ENCODE measurements around the gene PRR5L.
A peak's percentile ranks its signal among the peaks of the same experiment; 100 is the strongest.

Gene PRR5L

GRCh38 chr11:36295926-36296325, at the start of gene PRR5L:
Gene PRR5L (plus strand): TSS chr11:36296288. CDS start chr11:36401122, 104,834 bp downstream.
- DNase-seq (ENCODE audit: low read depth): no peak
- TF ChIP-seq CTCF (conservative IDR thresholded peaks at IDR 0.05; ENCODE audit: control insufficient read depth, insufficient read depth, low read depth, low read length): no peak
- H3K4me3 ChIP-seq (ENCODE audit: control insufficient read depth, low read depth, low read length): no peak within 1 kb of the TSS

DNA sequence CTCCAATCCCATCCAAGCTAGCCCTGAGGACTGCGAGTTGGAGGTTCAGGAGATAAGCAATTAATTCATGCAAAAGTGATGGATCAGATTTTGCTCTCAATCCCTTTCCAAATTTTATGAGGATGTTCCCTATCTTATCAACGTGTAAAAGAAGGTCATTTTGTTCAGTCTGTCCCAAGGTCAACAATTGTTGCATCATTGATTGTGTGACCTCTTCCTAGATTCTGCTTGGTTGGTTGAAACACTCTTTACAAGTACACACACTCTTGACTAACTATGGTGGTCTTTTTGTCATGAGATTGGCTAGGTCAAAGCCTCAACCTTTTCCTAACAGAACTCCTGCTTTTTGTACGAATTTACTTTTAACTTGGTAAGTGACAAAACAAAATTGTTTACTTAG, 48.6 kb upstream of the PRR5L start:
- no peak for TF ChIP-seq CTCF (conservative IDR thresholded peaks at IDR 0.05; ENCODE audit: control insufficient read depth, insufficient read depth, low read depth, low read length)
- DNase-seq (ENCODE audit: low read depth): no peak
- H3K4me3 ChIP-seq (ENCODE audit: control insufficient read depth, low read depth, low read length): no peak overlapping the region

DNA sequence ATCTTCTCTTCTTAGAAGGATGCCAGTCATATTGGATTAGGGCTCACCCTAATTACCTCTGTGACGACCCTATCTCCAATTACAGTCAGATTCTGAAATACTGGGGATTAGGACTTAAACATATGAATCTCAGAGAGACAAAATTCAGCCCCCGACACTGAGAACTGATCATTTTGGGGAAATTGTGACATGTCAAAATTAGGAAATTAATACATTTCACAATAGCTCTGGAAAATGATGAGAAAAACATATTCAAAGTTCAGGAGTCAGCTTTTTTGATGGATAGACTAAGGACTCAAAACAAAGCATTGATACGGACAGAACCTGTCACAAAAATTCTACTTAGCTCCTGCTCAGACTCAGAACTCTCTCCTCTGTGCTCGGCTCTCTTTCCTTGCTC, 47.7 kb upstream of the PRR5L start:
- H3K4me3 ChIP-seq (ENCODE audit: control insufficient read depth, low read depth, low read length): no peak overlapping the region
- DNase-seq (ENCODE audit: low read depth): no peak
- TF ChIP-seq CTCF (conservative IDR thresholded peaks at IDR 0.05; ENCODE audit: control insufficient read depth, insufficient read depth, low read depth, low read length): no peak

GRCh38 chr11:36249246-36249645, 46.8 kb upstream of the PRR5L start:
- peak; percentile 94 for DNase-seq (ENCODE audit: low read depth)
- H3K4me3 ChIP-seq (ENCODE audit: control insufficient read depth, low read depth, low read length): no peak overlapping the region
- TF ChIP-seq CTCF (conservative IDR thresholded peaks at IDR 0.05; ENCODE audit: control insufficient read depth, insufficient read depth, low read depth, low read length): no peak

- no peak for DNase-seq (ENCODE audit: low read depth)
- H3K4me3 ChIP-seq (ENCODE audit: control insufficient read depth, low read depth, low read length): no peak overlapping the region
- TF ChIP-seq CTCF (conservative IDR thresholded peaks at IDR 0.05; ENCODE audit: control insufficient read depth, insufficient read depth, low read depth, low read length): no peak
These were observed 44.3 kb upstream of the PRR5L start for GRCh38 chr11:36251823-36252222.

DNA sequence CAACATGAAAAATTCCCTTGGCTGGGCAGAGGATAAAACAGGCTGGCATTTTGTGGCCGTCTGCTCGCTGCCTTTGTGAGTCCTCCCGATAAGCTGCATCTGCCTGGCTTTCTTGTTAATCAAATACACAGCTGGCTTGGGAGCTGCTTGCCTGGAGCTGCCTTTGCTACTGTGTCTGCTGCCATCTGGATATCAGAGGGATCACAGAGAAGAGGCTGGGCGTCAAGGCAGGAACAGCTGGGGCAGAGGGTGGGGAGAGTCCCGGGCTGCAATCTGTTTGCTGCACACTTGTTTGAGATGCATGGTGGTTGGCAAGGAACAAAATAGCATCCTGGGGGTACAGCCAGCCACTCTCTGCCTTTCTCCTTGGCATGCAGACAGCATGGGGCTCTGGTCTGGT, 42.9 kb upstream of the PRR5L start:
- no peak for DNase-seq (ENCODE audit: low read depth)
- H3K4me3 ChIP-seq (ENCODE audit: control insufficient read depth, low read depth, low read length): no peak overlapping the region
- TF ChIP-seq CTCF (conservative IDR thresholded peaks at IDR 0.05; ENCODE audit: control insufficient read depth, insufficient read depth, low read depth, low read length): no peak

- no peak overlapping the region for H3K4me3 ChIP-seq (ENCODE audit: control insufficient read depth, low read depth, low read length)
- peak; percentile 45 for DNase-seq (ENCODE audit: low read depth)
- TF ChIP-seq CTCF (conservative IDR thresholded peaks at IDR 0.05; ENCODE audit: control insufficient read depth, insufficient read depth, low read depth, low read length): no peak
These were observed 41.4 kb upstream of the PRR5L start for GRCh38 chr11:36254713-36255112.

All from fibroblast of mammary gland (primary cell).